ENCODE data around the gene SUGP2. TPM values are rescaled to one million over a fixed set of nuclear protein-coding genes. Genes with fewer than 3 reads are reported as not detected.
A peak's percentile ranks its signal among the peaks of the same experiment; 100 is the strongest.

Gene SUGP2
- total RNA-seq, 1 experiment from 2014 or later = 48.9 TPM

DNA sequence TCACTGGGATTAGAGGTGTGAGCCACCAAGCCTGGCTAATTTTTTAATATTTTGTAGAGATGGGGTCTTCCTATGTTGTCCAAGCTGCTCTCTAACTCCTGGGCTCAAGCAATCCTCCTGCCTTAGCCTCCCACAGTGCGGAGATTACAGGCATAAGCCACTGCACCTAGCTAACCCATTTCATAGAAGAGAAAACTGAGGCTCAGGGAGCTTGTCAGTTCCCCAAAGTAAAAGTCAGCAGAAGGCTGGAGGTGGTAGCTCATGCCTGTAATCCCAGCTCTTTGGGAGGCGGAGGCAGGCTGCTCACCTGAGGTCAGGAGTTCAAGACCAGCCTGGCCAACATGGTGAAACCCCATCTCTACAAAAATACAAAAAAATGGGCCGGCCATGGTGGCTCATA lies 83.5 kb downstream of the SUGP2 start:
- Histone ChIP-seq H2AFZ (ENCODE audit: low read length) (no peak overlapping the region), H4K20me1 (ENCODE audit: low read length) (no peaks in the 10 kb centered on the region), H3K79me2 (ENCODE audit: low read length) (no peaks in the 10 kb centered on the region), H3K36me3 (ENCODE audit: low read depth, low read length) (no peaks in the 10 kb centered on the region), H3K9me2 (replicated peaks; ENCODE audit: low read length) (no peaks in the 10 kb centered on the region), H3K4me2 (ENCODE audit: low read length) (no peak overlapping the region), H3K9me3 (ENCODE audit: low read length) (no peaks in the 10 kb centered on the region), H3K27me3 (ENCODE audit: low read length) (no peaks in the 10 kb centered on the region), H3F3A (ENCODE audit: low read length, unreplicated experiment) (no peaks in the 10 kb centered on the region), H3K4me3 (ENCODE audit: low read length) (no peak overlapping the region), H3K9ac (ENCODE audit: low read length) (no peak overlapping the region), H3K27ac (ENCODE audit: low read length) (no peak overlapping the region), H3K4me1 (ENCODE audit: insufficient read depth, low read length) (peaks cover 6% of the 10 kb centered on the region)
- no peak for ATAC-seq
- intact Hi-C loops (cut with micrococcal nuclease) = no loop called here
- no TSS peak for BruUV-seq (replicated peaks)
- TF ChIP-seq EZH2 (IDR thresholded peaks at IDR 0.05; ENCODE audit: low read length, unreplicated experiment) (no peak), EZH2phosphoT487 (IDR thresholded peaks at IDR 0.05; ENCODE audit: borderline replicate concordance, low read length) (no peak)
- TF ChIP-seq, protein P1, sequence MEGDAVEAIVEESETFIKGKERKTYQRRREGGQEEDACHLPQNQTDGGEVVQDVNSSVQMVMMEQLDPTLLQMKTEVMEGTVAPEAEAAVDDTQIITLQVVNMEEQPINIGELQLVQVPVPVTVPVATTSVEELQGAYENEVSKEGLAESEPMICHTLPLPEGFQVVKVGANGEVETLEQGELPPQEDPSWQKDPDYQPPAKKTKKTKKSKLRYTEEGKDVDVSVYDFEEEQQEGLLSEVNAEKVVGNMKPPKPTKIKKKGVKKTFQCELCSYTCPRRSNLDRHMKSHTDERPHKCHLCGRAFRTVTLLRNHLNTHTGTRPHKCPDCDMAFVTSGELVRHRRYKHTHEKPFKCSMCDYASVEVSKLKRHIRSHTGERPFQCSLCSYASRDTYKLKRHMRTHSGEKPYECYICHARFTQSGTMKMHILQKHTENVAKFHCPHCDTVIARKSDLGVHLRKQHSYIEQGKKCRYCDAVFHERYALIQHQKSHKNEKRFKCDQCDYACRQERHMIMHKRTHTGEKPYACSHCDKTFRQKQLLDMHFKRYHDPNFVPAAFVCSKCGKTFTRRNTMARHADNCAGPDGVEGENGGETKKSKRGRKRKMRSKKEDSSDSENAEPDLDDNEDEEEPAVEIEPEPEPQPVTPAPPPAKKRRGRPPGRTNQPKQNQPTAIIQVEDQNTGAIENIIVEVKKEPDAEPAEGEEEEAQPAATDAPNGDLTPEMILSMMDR (conservative IDR thresholded peaks at IDR 0.05; ENCODE audit: low read depth, low read length) = no peak
- POLR2A ChIA-PET (ENCODE audit: unreplicated experiment) = no interaction called here
- DNase-seq = no peak
- CTCF ChIA-PET = interaction anchor here (0.6 kb wide), 1 partner anchor 19 kb away, joined by 4 read pairs; no protein-coding TSS in a partner anchor

DNA sequence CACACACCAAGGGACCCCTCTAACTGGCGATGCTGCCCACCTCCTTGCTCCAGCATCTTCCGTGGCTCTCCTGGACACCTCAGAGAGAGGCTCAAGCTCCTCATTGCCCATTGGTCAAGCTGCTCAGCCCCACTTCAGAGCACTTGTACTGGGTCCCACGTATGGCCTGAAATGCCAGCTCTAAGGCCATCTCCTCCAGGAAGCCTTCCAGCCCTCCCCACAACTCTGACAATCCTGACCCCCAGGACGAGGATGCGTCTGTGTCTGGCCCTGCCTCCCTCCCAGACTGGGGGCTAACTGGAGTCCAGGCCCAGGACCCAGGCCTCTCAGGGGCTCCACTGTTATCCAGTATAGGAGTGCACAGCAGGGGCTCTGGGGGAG lies 84.4 kb downstream of the SUGP2 start:
- H3K4me2 ChIP-seq (ENCODE audit: low read length) = no peak overlapping the region
- peaks cover 6% of the 10 kb centered on the region for H3K4me1 ChIP-seq (ENCODE audit: insufficient read depth, low read length)
- ATAC-seq (no peak), DNase-seq (peak; percentile 0)
- no peak overlapping the region for H2AFZ ChIP-seq (ENCODE audit: low read length)
- no peak overlapping the region for H3K27ac ChIP-seq (ENCODE audit: low read length)
- H3K4me3 ChIP-seq (ENCODE audit: low read length) = no peak overlapping the region
- intact Hi-C loops (cut with micrococcal nuclease) = no loop called here
- no TSS peak for BruUV-seq (replicated peaks)
- no peaks in the 10 kb centered on the region for H3K9me3 ChIP-seq (ENCODE audit: low read length)
- no peaks in the 10 kb centered on the region for H3F3A ChIP-seq (ENCODE audit: low read length, unreplicated experiment)
- no peak for TF ChIP-seq EZH2phosphoT487 (IDR thresholded peaks at IDR 0.05; ENCODE audit: borderline replicate concordance, low read length)
- no peaks in the 10 kb centered on the region for H3K9me2 ChIP-seq (replicated peaks; ENCODE audit: low read length)
- H3K36me3 ChIP-seq (ENCODE audit: low read depth, low read length) = no peaks in the 10 kb centered on the region
- no peaks in the 10 kb centered on the region for H4K20me1 ChIP-seq (ENCODE audit: low read length)
- H3K27me3 ChIP-seq (ENCODE audit: low read length) = no peaks in the 10 kb centered on the region
- H3K9ac ChIP-seq (ENCODE audit: low read length) = no peak overlapping the region
- ChIA-PET POLR2A (ENCODE audit: unreplicated experiment) (no interaction called here), CTCF (no interaction called here)
- no peaks in the 10 kb centered on the region for H3K79me2 ChIP-seq (ENCODE audit: low read length)

GRCh38 chr19:18948075-18948975 lies 85.0 kb downstream of the SUGP2 start:
- DNase-seq (peak; percentile 0), ATAC-seq (no peak)
- BruUV-seq (replicated peaks) = no TSS peak
- no peaks in the 10 kb centered on the region for H3K27me3 ChIP-seq (ENCODE audit: low read length)
- ChIA-PET CTCF (no interaction called here), POLR2A (ENCODE audit: unreplicated experiment) (no interaction called here)
- no peak overlapping the region for H3K4me2 ChIP-seq (ENCODE audit: low read length)
- H3K27ac ChIP-seq (ENCODE audit: low read length) = no peak overlapping the region
- TF ChIP-seq, protein P1 (conservative IDR thresholded peaks at IDR 0.05; ENCODE audit: low read depth, low read length) = no peak
- no peak for TF ChIP-seq EZH2phosphoT487 (IDR thresholded peaks at IDR 0.05; ENCODE audit: borderline replicate concordance, low read length)
- TF ChIP-seq EZH2 (IDR thresholded peaks at IDR 0.05; ENCODE audit: low read length, unreplicated experiment) = no peak
- no peaks in the 10 kb centered on the region for H4K20me1 ChIP-seq (ENCODE audit: low read length)
- peaks cover 6% of the 10 kb centered on the region for H3K4me1 ChIP-seq (ENCODE audit: insufficient read depth, low read length)
- no peaks in the 10 kb centered on the region for H3K9me2 ChIP-seq (replicated peaks; ENCODE audit: low read length)
- H3K9me3 ChIP-seq (ENCODE audit: low read length) = no peaks in the 10 kb centered on the region
- H3K9ac ChIP-seq (ENCODE audit: low read length) = no peak overlapping the region
- intact Hi-C loops (cut with micrococcal nuclease) = no loop called here
- no peak overlapping the region for H3K4me3 ChIP-seq (ENCODE audit: low read length)
- H3F3A ChIP-seq (ENCODE audit: low read length, unreplicated experiment) = no peaks in the 10 kb centered on the region
- H3K79me2 ChIP-seq (ENCODE audit: low read length) = no peaks in the 10 kb centered on the region
- no peak overlapping the region for H2AFZ ChIP-seq (ENCODE audit: low read length)
- H3K36me3 ChIP-seq (ENCODE audit: low read depth, low read length) = no peaks in the 10 kb centered on the region

All from PC-3 (cell line).